Measurements from ENCODE around the gene KCNK5. TPM values are rescaled to one million over a fixed set of nuclear protein-coding genes. Genes with fewer than 3 reads are reported as not detected.

Gene KCNK5
- total and polyA plus RNA-seq, 4 donors, result 0.73 to 7.5 (median 6.1) TPM

DNA sequence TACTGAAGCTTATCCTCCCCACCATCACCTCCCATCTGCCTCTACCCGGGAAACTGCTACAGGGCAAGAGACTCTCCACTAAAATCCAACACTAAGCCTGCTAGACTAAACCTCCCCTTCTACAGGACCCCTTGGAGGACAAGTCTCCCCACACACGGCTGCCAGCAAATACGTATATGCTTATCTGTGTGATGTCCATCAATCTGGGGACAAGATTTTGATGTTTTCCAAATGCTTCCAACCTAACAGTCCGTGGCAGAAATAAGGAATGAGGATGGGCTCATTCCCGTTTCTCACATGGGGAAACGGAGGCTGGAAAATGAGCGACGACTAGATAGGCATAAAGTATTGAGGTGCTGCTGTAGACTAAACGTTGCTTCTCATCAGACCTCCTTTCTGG is 1.8 kb downstream of the KCNK5 start:
- Histone ChIP-seq H3K4me3 (ENCODE audit: low read depth, low read length) (peak overlapping the region; percentile 73), H3K27me3 (ENCODE audit: control insufficient read depth, insufficient read depth, low read length) (peaks cover 22% of the 10 kb centered on the region), H3K4me1 (ENCODE audit: control insufficient read depth, insufficient read depth, low read length) (peaks cover 29% of the 10 kb centered on the region), H3K9me3 (ENCODE audit: control insufficient read depth, insufficient read depth, low read length) (no peaks in the 10 kb centered on the region), H3K36me3 (ENCODE audit: control insufficient read depth, insufficient read depth, low read length) (no peaks in the 10 kb centered on the region), H3K27ac (ENCODE audit: low read depth, low read length) (peak overlapping the region; percentile 67)
- 75% methylated on average over 1 of the region's 9 CpGs for WGBS (ENCODE audit: insufficient coverage)
- DNase-seq (ENCODE audit: low read depth in 4 of 6, low spot score in 6 of 6), result no peak

DNA sequence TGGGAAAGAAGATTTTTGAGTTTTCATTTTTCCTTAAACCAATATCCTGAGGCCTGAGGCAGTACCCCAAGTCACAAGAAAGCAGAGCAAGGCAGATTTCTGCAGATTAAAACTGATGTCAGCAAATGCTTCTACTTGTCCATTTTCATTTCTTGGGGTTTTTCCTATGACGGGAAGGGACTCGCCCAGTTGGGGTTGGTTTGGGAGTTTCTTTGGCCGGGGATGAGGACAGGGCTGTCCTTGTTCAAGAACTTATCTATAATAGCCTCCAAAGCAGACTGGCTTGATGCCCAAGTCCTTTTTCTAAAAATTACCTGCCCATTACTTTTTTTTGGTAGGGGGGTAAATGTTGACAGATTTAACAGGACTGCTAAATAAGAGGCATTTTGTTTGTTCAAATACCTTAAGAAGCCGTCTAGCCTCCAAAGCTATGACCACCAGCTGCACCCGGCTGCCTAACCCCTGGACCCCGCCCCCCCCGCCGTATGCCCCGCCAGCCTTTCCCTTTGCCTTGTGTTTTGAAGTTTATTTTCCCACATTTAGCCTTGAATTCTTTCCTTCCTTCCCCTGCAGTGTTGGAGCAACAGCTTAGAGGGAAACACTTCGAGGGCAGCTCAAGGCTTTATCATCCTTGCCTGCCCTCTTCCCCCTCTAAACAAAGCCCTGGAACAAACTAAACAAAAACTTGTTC is 2.5 kb downstream of the KCNK5 start:
- peaks cover 29% of the 10 kb centered on the region for H3K4me1 ChIP-seq (ENCODE audit: control insufficient read depth, insufficient read depth, low read length)
- 46% methylated on average over 2 of the region's 10 CpGs for WGBS (ENCODE audit: insufficient coverage)
- H3K27ac ChIP-seq (ENCODE audit: low read depth, low read length), result peak overlapping the region; percentile 67

GRCh38 chr6:39225946-39226437 is 3.3 kb downstream of the KCNK5 start:
- no peaks in the 10 kb centered on the region for H3K36me3 ChIP-seq (ENCODE audit: control insufficient read depth, insufficient read depth, low read length)
- H3K27me3 ChIP-seq (ENCODE audit: control insufficient read depth, insufficient read depth, low read length), result peaks cover 22% of the 10 kb centered on the region
- 50% methylated on average over 1 of the region's 6 CpGs for WGBS (ENCODE audit: insufficient coverage)
- H3K9me3 ChIP-seq (ENCODE audit: control insufficient read depth, insufficient read depth, low read length), result no peaks in the 10 kb centered on the region
- H3K4me3 ChIP-seq (ENCODE audit: low read depth, low read length), result peak overlapping the region; percentile 73
- DNase-seq (ENCODE audit: low read depth in 4 of 6, low spot score in 6 of 6), result no peak
- H3K27ac ChIP-seq (ENCODE audit: low read depth, low read length), result peak overlapping the region; percentile 42
- peaks cover 28% of the 10 kb centered on the region for H3K4me1 ChIP-seq (ENCODE audit: control insufficient read depth, insufficient read depth, low read length)

More for the DNA sequence above, 2.5 kb downstream of the KCNK5 start:
- H3K36me3 ChIP-seq (ENCODE audit: control insufficient read depth, insufficient read depth, low read length), result no peaks in the 10 kb centered on the region
- H3K9me3 ChIP-seq (ENCODE audit: control insufficient read depth, insufficient read depth, low read length), result no peaks in the 10 kb centered on the region
- H3K27me3 ChIP-seq (ENCODE audit: control insufficient read depth, insufficient read depth, low read length), result peaks cover 22% of the 10 kb centered on the region
- DNase-seq (ENCODE audit: low read depth in 4 of 6, low spot score in 6 of 6), result no peak
- H3K4me3 ChIP-seq (ENCODE audit: low read depth, low read length), result peak overlapping the region; percentile 73

GRCh38 chr6:39225543-39225942 is 3.7 kb downstream of the KCNK5 start:
- Histone ChIP-seq H3K4me3 (ENCODE audit: low read depth, low read length) (peak overlapping the region; percentile 73), H3K4me1 (ENCODE audit: control insufficient read depth, insufficient read depth, low read length) (peaks cover 28% of the 10 kb centered on the region), H3K27ac (ENCODE audit: low read depth, low read length) (peak overlapping the region; percentile 42), H3K27me3 (ENCODE audit: control insufficient read depth, insufficient read depth, low read length) (peaks cover 22% of the 10 kb centered on the region), H3K9me3 (ENCODE audit: control insufficient read depth, insufficient read depth, low read length) (no peaks in the 10 kb centered on the region), H3K36me3 (ENCODE audit: control insufficient read depth, insufficient read depth, low read length) (no peaks in the 10 kb centered on the region)
- DNase-seq (ENCODE audit: low read depth in 4 of 6, low spot score in 6 of 6), result no peak
- WGBS (ENCODE audit: insufficient coverage), result 85% methylated on average over 4 of the region's 4 CpGs

- H3K4me3 ChIP-seq (ENCODE audit: low read depth, low read length), result no peak overlapping the region
- H3K36me3 ChIP-seq (ENCODE audit: control insufficient read depth, insufficient read depth, low read length), result no peaks in the 10 kb centered on the region
- 86% methylated on average over 4 of the region's 5 CpGs for WGBS (ENCODE audit: insufficient coverage)
- H3K9me3 ChIP-seq (ENCODE audit: control insufficient read depth, insufficient read depth, low read length), result no peaks in the 10 kb centered on the region
- H3K27me3 ChIP-seq (ENCODE audit: control insufficient read depth, insufficient read depth, low read length), result peaks cover 22% of the 10 kb centered on the region
- H3K4me1 ChIP-seq (ENCODE audit: control insufficient read depth, insufficient read depth, low read length), result peaks cover 29% of the 10 kb centered on the region
- no peak for DNase-seq (ENCODE audit: low read depth in 4 of 6, low spot score in 6 of 6)
- H3K27ac ChIP-seq (ENCODE audit: low read depth, low read length), result peak overlapping the region; percentile 53
Measured at GRCh38 chr6:39224523-39225182, 4.6 kb downstream of the KCNK5 start.

DNA sequence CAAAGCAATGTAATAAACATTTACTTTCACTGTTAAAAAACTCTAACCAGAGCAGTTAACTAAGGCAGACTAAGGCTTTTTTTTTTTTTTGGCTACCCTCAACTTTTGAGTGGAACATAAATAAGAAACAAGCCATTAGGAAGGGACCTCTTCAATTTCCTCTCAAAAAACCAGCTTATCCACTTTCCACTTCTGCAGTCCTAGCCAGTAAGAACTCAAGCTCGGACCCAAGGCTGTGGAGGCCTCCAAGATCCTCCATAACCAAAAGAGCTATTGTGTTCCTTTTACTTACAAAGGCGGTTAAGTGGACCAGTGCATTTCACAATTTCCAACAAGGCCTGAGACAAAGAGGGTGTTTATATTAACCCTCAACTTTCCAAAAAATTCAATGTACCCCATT is 5.3 kb downstream of the KCNK5 start:
- Histone ChIP-seq H3K36me3 (ENCODE audit: control insufficient read depth, insufficient read depth, low read length) (no peaks in the 10 kb centered on the region), H3K4me3 (ENCODE audit: low read depth, low read length) (no peak overlapping the region), H3K4me1 (ENCODE audit: control insufficient read depth, insufficient read depth, low read length) (peaks cover 25% of the 10 kb centered on the region), H3K27ac (ENCODE audit: low read depth, low read length) (peak overlapping the region; percentile 53), H3K27me3 (ENCODE audit: control insufficient read depth, insufficient read depth, low read length) (peaks cover 20% of the 10 kb centered on the region), H3K9me3 (ENCODE audit: control insufficient read depth, insufficient read depth, low read length) (no peaks in the 10 kb centered on the region)
- 63% methylated on average over 1 of the region's 2 CpGs for WGBS (ENCODE audit: insufficient coverage)
- DNase-seq (ENCODE audit: low read depth in 4 of 6, low spot score in 6 of 6), result no peak

DNA sequence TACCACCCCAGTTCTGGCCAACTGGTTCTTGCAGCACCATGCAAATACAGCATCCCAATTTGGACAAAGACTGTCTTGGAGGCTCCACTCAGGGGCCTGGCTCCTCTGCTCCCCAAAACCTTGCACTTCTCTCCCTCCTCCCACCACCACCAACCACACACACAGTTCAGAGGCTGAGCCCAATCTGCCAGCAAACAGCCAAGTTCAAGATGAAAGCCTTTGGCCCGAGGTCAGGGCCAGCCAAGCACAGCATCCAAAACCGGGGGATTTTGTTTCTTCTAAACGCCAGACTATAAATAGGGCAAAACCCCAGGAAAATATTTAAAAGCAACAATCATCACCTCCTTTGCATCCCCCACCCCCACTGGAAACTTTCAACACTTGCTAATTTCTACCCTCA is 5.7 kb downstream of the KCNK5 start:
- DNase-seq (ENCODE audit: low read depth in 4 of 6, low spot score in 6 of 6), result no peak
- Histone ChIP-seq H3K4me1 (ENCODE audit: control insufficient read depth, insufficient read depth, low read length) (peaks cover 21% of the 10 kb centered on the region), H3K27me3 (ENCODE audit: control insufficient read depth, insufficient read depth, low read length) (peaks cover 16% of the 10 kb centered on the region), H3K36me3 (ENCODE audit: control insufficient read depth, insufficient read depth, low read length) (no peaks in the 10 kb centered on the region), H3K27ac (ENCODE audit: low read depth, low read length) (no peak overlapping the region), H3K9me3 (ENCODE audit: control insufficient read depth, insufficient read depth, low read length) (no peaks in the 10 kb centered on the region), H3K4me3 (ENCODE audit: low read depth, low read length) (no peak overlapping the region)
- 47% methylated on average over 3 of the region's 3 CpGs for WGBS (ENCODE audit: insufficient coverage)

- H3K27ac ChIP-seq (ENCODE audit: low read depth, low read length), result no peak overlapping the region
- H3K36me3 ChIP-seq (ENCODE audit: control insufficient read depth, insufficient read depth, low read length), result no peaks in the 10 kb centered on the region
- peaks cover 16% of the 10 kb centered on the region for H3K4me1 ChIP-seq (ENCODE audit: control insufficient read depth, insufficient read depth, low read length)
- 96% methylated on average over 4 of the region's 5 CpGs for WGBS (ENCODE audit: insufficient coverage)
- no peak overlapping the region for H3K4me3 ChIP-seq (ENCODE audit: low read depth, low read length)
- no peaks in the 10 kb centered on the region for H3K9me3 ChIP-seq (ENCODE audit: control insufficient read depth, insufficient read depth, low read length)
- no peak for DNase-seq (ENCODE audit: low read depth in 4 of 6, low spot score in 6 of 6)
- H3K27me3 ChIP-seq (ENCODE audit: control insufficient read depth, insufficient read depth, low read length), result peaks cover 11% of the 10 kb centered on the region
Measured at GRCh38 chr6:39223061-39223460, 6.2 kb downstream of the KCNK5 start.

DNA sequence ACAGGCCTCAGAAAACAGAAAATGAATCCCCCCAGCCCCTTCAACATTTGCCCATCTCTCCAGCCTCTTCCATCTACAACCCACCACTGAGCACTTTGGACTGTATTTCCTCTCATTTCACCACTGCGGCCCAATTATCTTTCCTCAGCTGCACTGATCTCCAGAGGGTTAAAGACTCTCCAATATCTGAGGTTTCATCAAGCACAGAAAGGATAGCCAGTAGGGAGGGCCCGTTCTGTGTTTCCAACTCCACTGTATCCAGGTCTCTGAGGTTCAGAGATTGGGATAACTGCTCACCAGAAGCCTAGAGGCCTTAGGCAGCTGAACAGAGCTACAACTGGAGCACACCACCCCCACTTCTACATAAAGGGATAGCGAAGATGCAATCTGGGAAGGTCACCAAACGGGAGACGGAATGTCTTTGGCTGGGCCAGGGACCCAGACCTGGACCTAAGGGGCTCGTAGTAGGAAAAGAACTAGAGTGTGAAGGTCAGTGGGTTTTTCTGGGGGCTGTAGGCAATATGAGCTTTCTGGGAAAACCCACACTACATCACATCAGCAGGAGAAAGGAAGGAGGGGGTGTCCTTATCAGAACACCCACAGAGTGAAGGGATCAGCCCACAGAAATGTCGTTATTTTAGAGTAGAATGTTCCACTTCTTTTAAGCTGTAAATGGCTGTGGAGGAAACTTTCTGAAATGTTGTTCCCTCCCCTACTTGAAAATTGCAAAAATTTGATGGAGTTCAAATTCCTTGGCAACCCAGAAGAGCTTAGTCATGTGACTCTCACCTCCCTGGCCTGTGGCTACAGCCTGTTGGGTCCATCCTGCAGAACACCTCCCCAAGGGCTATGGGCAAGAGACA is 7.3 kb downstream of the KCNK5 start:
- Histone ChIP-seq H3K36me3 (ENCODE audit: control insufficient read depth, insufficient read depth, low read length) (no peaks in the 10 kb centered on the region), H3K27ac (ENCODE audit: low read depth, low read length) (no peak overlapping the region), H3K9me3 (ENCODE audit: control insufficient read depth, insufficient read depth, low read length) (no peaks in the 10 kb centered on the region), H3K27me3 (ENCODE audit: control insufficient read depth, insufficient read depth, low read length) (peaks cover 2% of the 10 kb centered on the region), H3K4me3 (ENCODE audit: low read depth, low read length) (no peak overlapping the region), H3K4me1 (ENCODE audit: control insufficient read depth, insufficient read depth, low read length) (peaks cover 14% of the 10 kb centered on the region)
- DNase-seq (ENCODE audit: low read depth in 4 of 6, low spot score in 6 of 6), result no peak
- 82% methylated on average over 2 of the region's 7 CpGs for WGBS (ENCODE audit: insufficient coverage)
